WTC11 (cell line): Measurements from ENCODE around the gene FNIP2. TPM values are rescaled to one million over a fixed set of nuclear protein-coding genes. Genes with fewer than 3 reads are reported as not detected.

Experiments used
- ATAC-seq: fragments of 200-7000 bp; cut with Tn5 transposase; 2 replicates; pipeline ENCODE4 v1.10.0; 2021; ENCODE audit warnings: mild to moderate bottlenecking, moderate library complexity
- CTCF ChIA-PET: fragments of 300-600 bp; sonication (Branson Sonifier 250); formaldehyde crosslinking; loops from one replicate; lab custom pipeline; 2021; ENCODE audit warnings: antibody characterized with exemption; lab: Charles Lee
- POLR2A ChIA-PET: fragments of 350-600 bp; sonication (Branson Sonifier 250); formaldehyde crosslinking; loops from one replicate; lab custom pipeline; 2021; ENCODE audit warnings: antibody characterized with exemption; lab: Charles Lee
- DNase-seq: peaks from one replicate; pipeline ENCODE4 v3.0.0; 2021; ENCODE audit warnings: low spot score
- H3K27ac Mint-ChIP-seq: 2 replicates; pipeline ENCODE4 v1.8.0; 2021; ENCODE audit warnings: mixed read lengths
- H3K27me3 Mint-ChIP-seq: 2 replicates; pipeline ENCODE4 v1.8.0; 2021; ENCODE audit warnings: low read depth, mild to moderate bottlenecking, moderate library complexity, mixed read lengths
- H3K36me3 Mint-ChIP-seq: 2 replicates; pipeline ENCODE4 v1.8.0; 2021; ENCODE audit warnings: mixed read lengths
- H3K4me1 Mint-ChIP-seq: 2 replicates; pipeline ENCODE4 v1.8.0; 2022; ENCODE audit warnings: mixed read lengths
- H3K4me3 Mint-ChIP-seq: 2 replicates; pipeline ENCODE4 v1.8.0; 2021; ENCODE audit warnings: mild to moderate bottlenecking, moderate library complexity, mixed read lengths
- H3K9me3 Mint-ChIP-seq: 2 replicates; pipeline ENCODE4 v1.8.0; 2021; ENCODE audit warnings: mixed read lengths
- ARID4B ChIP-seq: sonication (generic); formaldehyde crosslinking; IDR thresholded peaks from 2 replicates; pipeline ENCODE4 v1.8.0; 2023; ENCODE audit warnings: missing genetic modification reagents, mild to moderate bottlenecking, borderline replicate concordance
- CDX4 ChIP-seq: fragments of 250-450 bp; sonication (Bioruptor Pico); IDR thresholded peaks from 2 replicates; pipeline ENCODE4 v1.9.0; 2021; ENCODE audit warnings: moderate library complexity, mild to moderate bottlenecking, inconsistent platforms, borderline replicate concordance
- CREM ChIP-seq: sonication (generic); formaldehyde crosslinking; IDR thresholded peaks from 2 replicates; pipeline ENCODE4 v1.8.1; 2022; ENCODE audit warnings: mild to moderate bottlenecking, missing genetic modification reagents, moderate library complexity
- FOXP1 ChIP-seq: sonication (generic); formaldehyde crosslinking; IDR thresholded peaks from 2 replicates; pipeline ENCODE4 v1.8.0; 2022; ENCODE audit warnings: missing genetic modification reagents, mild to moderate bottlenecking, moderate library complexity, borderline replicate concordance
- MLX ChIP-seq: sonication (generic); formaldehyde crosslinking; IDR thresholded peaks from 2 replicates; pipeline ENCODE4 v1.8.1; 2023; ENCODE audit warnings: mild to moderate bottlenecking, missing genetic modification reagents, moderate library complexity
- NFYB ChIP-seq: sonication (generic); formaldehyde crosslinking; conservative IDR thresholded peaks from 2 replicates; pipeline ENCODE4 v1.8.0; 2022; ENCODE audit warnings: low read depth, missing genetic modification reagents
- PRDM15 ChIP-seq: sonication (generic); formaldehyde crosslinking; IDR thresholded peaks from 2 replicates; pipeline ENCODE4 v1.8.0; 2022; ENCODE audit warnings: missing genetic modification reagents
- PRRX2 ChIP-seq: fragments of 250-450 bp; sonication (Bioruptor Pico); IDR thresholded peaks from 2 replicates; pipeline ENCODE4 v1.8.0; 2021; ENCODE audit warnings: mild to moderate bottlenecking
- RORB ChIP-seq: fragments of 250-450 bp; sonication (Bioruptor Pico); IDR thresholded peaks from 2 replicates; pipeline ENCODE4 v1.9.0; 2021; ENCODE audit warnings: mild to moderate bottlenecking
- SMAD4 ChIP-seq: sonication (generic); formaldehyde crosslinking; IDR thresholded peaks from 2 replicates; pipeline ENCODE4 v1.8.0; 2022; ENCODE audit warnings: mild to moderate bottlenecking, missing genetic modification reagents
- TP53 ChIP-seq: sonication (generic); formaldehyde crosslinking; IDR thresholded peaks from 2 replicates; pipeline ENCODE4 v1.8.1; 2023; ENCODE audit warnings: mild to moderate bottlenecking, missing genetic modification reagents
- ZBTB21 ChIP-seq: sonication (generic); formaldehyde crosslinking; IDR thresholded peaks from 2 replicates; pipeline ENCODE4 v1.8.1; 2023; ENCODE audit warnings: mild to moderate bottlenecking, missing genetic modification reagents, borderline replicate concordance
- ZMAT4 ChIP-seq: fragments of 250-450 bp; sonication (Bioruptor Pico); IDR thresholded peaks from 2 replicates; pipeline ENCODE4 v1.9.0; 2021; ENCODE audit warnings: mild to moderate bottlenecking
- ZNF121 ChIP-seq: sonication (generic); formaldehyde crosslinking; IDR thresholded peaks from 2 replicates; pipeline ENCODE4 v1.8.0; 2023; ENCODE audit warnings: missing genetic modification reagents
- ZNF263 ChIP-seq: sonication (generic); formaldehyde crosslinking; IDR thresholded peaks from 2 replicates; pipeline ENCODE4 v1.8.1; 2022; ENCODE audit warnings: low read depth, mild to moderate bottlenecking, moderate library complexity, missing genetic modification reagents
- ZNF317 ChIP-seq: sonication (generic); formaldehyde crosslinking; IDR thresholded peaks from 2 replicates; pipeline ENCODE4 v1.8.1; 2023; ENCODE audit warnings: low read depth, mild to moderate bottlenecking, moderate library complexity, missing genetic modification reagents, borderline replicate concordance
- ZSCAN18 ChIP-seq: fragments of 250-450 bp; sonication (Bioruptor Pico); IDR thresholded peaks from 2 replicates; pipeline ENCODE4 v2.1.2; 2022; ENCODE audit warnings: mild to moderate bottlenecking, moderate library complexity
- total RNA-seq: library from RNA; stranded (reverse); gene quantifications from 3 replicates; pipeline ENCODE4 v1.2.3, GENCODE V29; 2021

Gene FNIP2
- total RNA-seq, 1 experiment from 2014 or later, result 8.6 TPM

- POLR2A ChIA-PET, result interaction anchor here (0.7 kb wide), 1 partner anchor 60 kb away, joined by 6 read pairs; no protein-coding TSS in a partner anchor
- H3K4me1 Mint-ChIP-seq, result peaks cover 17% of the 10 kb centered on the region
- no peak overlapping the region for H3K27ac Mint-ChIP-seq
- no peaks in the 10 kb centered on the region for H3K27me3 Mint-ChIP-seq
- CTCF ChIA-PET, result no interaction called here
- ATAC-seq (no peak), DNase-seq (no peak)
- H3K9me3 Mint-ChIP-seq, result peaks cover 5% of the 10 kb centered on the region
- peaks cover 6% of the 10 kb centered on the region for H3K36me3 Mint-ChIP-seq
- no peak overlapping the region for H3K4me3 Mint-ChIP-seq
- TF ChIP-seq ZSCAN18 (CRISPR knock-in tag), result no peak
- no peak for TF ChIP-seq SMAD4
- no peak for TF ChIP-seq ZNF317 (CRISPR knock-in tag)
- TF ChIP-seq PRRX2, result no peak
- no peak for TF ChIP-seq ZMAT4
- TF ChIP-seq ARID4B (CRISPR knock-in tag), result no peak
- TF ChIP-seq ZBTB21, result no peak
- no peak for TF ChIP-seq ZNF121
- no peak for TF ChIP-seq FOXP1 (CRISPR knock-in tag)
- no peak for TF ChIP-seq CREM (CRISPR knock-in tag)
- no peak for TF ChIP-seq MLX (CRISPR knock-in tag)
- no peak for TF ChIP-seq TP53
- no peak for TF ChIP-seq RORB (CRISPR knock-in tag)
- no peak for TF ChIP-seq NFYB
- no peak for TF ChIP-seq CDX4 (CRISPR knock-in tag)
- TF ChIP-seq ZNF263 (CRISPR knock-in tag), result no peak
These were observed 68.8 kb downstream of the FNIP2 start for GRCh38 chr4:158837527-158838141.

- POLR2A ChIA-PET, result interaction anchor here (0.7 kb wide), 1 partner anchor 223 kb away, joined by 4 read pairs; no protein-coding TSS in a partner anchor
- no peak for DNase-seq
- Mint-ChIP-seq H3K4me3 (no peak overlapping the region), H3K9me3 (peaks cover 5% of the 10 kb centered on the region), H3K36me3 (peaks cover 6% of the 10 kb centered on the region), H3K27me3 (no peaks in the 10 kb centered on the region), H3K4me1 (peaks cover 37% of the 10 kb centered on the region), H3K27ac (no peak overlapping the region)
- ATAC-seq, result no peak
- TF ChIP-seq PRDM15, result no peak
- CTCF ChIA-PET, result interaction anchor here (1.0 kb wide), 1 partner anchor 12 kb away, joined by 3 read pairs; no protein-coding TSS in a partner anchor
These were observed 71.3 kb downstream of the FNIP2 start for GRCh38 chr4:158840131-158840530.
